HepG2 (cell line): ENCODE results near the gene RALB. TPM values are rescaled to one million over a fixed set of nuclear protein-coding genes. Genes with fewer than 3 reads are reported as not detected.
A peak's percentile ranks its signal among the peaks of the same experiment; 100 is the strongest.

Experiments
- CHCHD3 ChIP-seq: sonication (generic); formaldehyde crosslinking; IDR thresholded peaks from 2 replicates; pipeline ENCODE4 v1.8.0; 2022; ENCODE audit warnings: mild to moderate bottlenecking, missing genetic modification reagents, moderate library complexity
- ELF1 ChIP-seq: sonication (generic); formaldehyde crosslinking; IDR thresholded peaks from 2 replicates; pipeline ENCODE4 v1.4.0; 2020; ENCODE audit warnings: missing genetic modification reagents
- GABPB1 ChIP-seq: IDR thresholded peaks from 2 replicates; pipeline ENCODE4 v1.6.1; 2016; ENCODE audit warnings: mild to moderate bottlenecking, missing genetic modification reagents, moderate library complexity, missing compliant biosample characterization
- HDAC2 ChIP-seq: sonication (generic); formaldehyde crosslinking; IDR thresholded peaks from 2 replicates; pipeline ENCODE4 v1.4.0; 2020; ENCODE audit warnings: missing genetic modification reagents
- HOXD1 ChIP-seq: sonication (generic); formaldehyde crosslinking; IDR thresholded peaks from 2 replicates; pipeline ENCODE4 v1.5.0; 2020; ENCODE audit warnings: missing genetic modification reagents
- IRX3 ChIP-seq: sonication (generic); formaldehyde crosslinking; IDR thresholded peaks from 2 replicates; pipeline ENCODE4 v1.8.1; 2023; ENCODE audit warnings: mild to moderate bottlenecking, low read depth, missing genetic modification reagents, borderline replicate concordance
- KLF9 ChIP-seq: IDR thresholded peaks from 2 replicates; pipeline ENCODE4 v1.6.1; 2016; ENCODE audit warnings: low read depth
- LBX2 ChIP-seq: sonication (generic); formaldehyde crosslinking; IDR thresholded peaks from 2 replicates; pipeline ENCODE4 v1.5.0; 2020; ENCODE audit warnings: missing genetic modification reagents, mild to moderate bottlenecking, borderline replicate concordance
- MIXL1 ChIP-seq: IDR thresholded peaks from 2 replicates; pipeline ENCODE4 v1.6.1; 2016
- NR2F1 ChIP-seq, 2 experiments: fragments of 450-650 bp in 1 of 2; formaldehyde crosslinking in 1 of 2; IDR thresholded peaks; 2 replicates each; pipeline versions ENCODE4 v1.5.0 to v1.6.1; 2016 to 2020; ENCODE audit warnings: mild to moderate bottlenecking in 1 of 2, missing compliant biosample characterization in 1 of 2, missing genetic modification reagents in 1 of 2, moderate library complexity in 1 of 2
- NR2F6 ChIP-seq, 2 experiments: IDR thresholded peaks; 2 replicates each; pipeline ENCODE4 v1.6.1; 2016; ENCODE audit warnings: antibody characterized with exemption in 1 of 2, mild to moderate bottlenecking in 1 of 2
- PAWR ChIP-seq: sonication (generic); formaldehyde crosslinking; IDR thresholded peaks from 2 replicates; pipeline ENCODE4 v1.4.0; 2020; ENCODE audit warnings: missing genetic modification reagents, mild to moderate bottlenecking, borderline replicate concordance
- SMC3 ChIP-seq: IDR thresholded peaks from 2 replicates; pipeline ENCODE4 v1.6.1; 2011; ENCODE audit warnings: low read length, improper control_type of control experiment
- TAF15 ChIP-seq: fragments of 200-400 bp; formaldehyde crosslinking; IDR thresholded peaks from one replicate; pipeline ENCODE4 v1.6.1; 2018; ENCODE audit warnings: mild to moderate bottlenecking, low read depth, low read length; ENCODE audit not compliant: poor library complexity, severe bottlenecking
- TCF7 ChIP-seq: sonication (generic); IDR thresholded peaks from 2 replicates; pipeline ENCODE4 v1.6.1; 2016; ENCODE audit warnings: antibody characterized with exemption, low read depth
- ZBTB1 ChIP-seq: sonication (generic); formaldehyde crosslinking; IDR thresholded peaks from 2 replicates; pipeline ENCODE4 v1.4.0; 2020; ENCODE audit warnings: missing genetic modification reagents, borderline replicate concordance
- ZBTB7A ChIP-seq: sonication (generic); formaldehyde crosslinking; IDR thresholded peaks from 2 replicates; pipeline ENCODE4 v1.8.0; 2022; ENCODE audit warnings: mild to moderate bottlenecking, missing genetic modification reagents
- ZFP36L1 ChIP-seq: sonication (generic); formaldehyde crosslinking; IDR thresholded peaks from 2 replicates; pipeline ENCODE4 v1.8.0; 2022; ENCODE audit warnings: mild to moderate bottlenecking, missing genetic modification reagents, moderate library complexity
- ZHX1 ChIP-seq: sonication (generic); formaldehyde crosslinking; IDR thresholded peaks from 2 replicates; pipeline ENCODE4 v1.8.1; 2022; ENCODE audit warnings: low read depth, mild to moderate bottlenecking, missing genetic modification reagents
- ZMAT3 ChIP-seq: sonication (generic); formaldehyde crosslinking; conservative IDR thresholded peaks from 2 replicates; pipeline ENCODE4 v1.7.0; 2021; ENCODE audit warnings: missing genetic modification reagents
- ZNF282 ChIP-seq: fragments of 450-650 bp; IDR thresholded peaks from 2 replicates; pipeline ENCODE4 v1.6.1; 2018; ENCODE audit not compliant: partially characterized antibody
- ZNF333 ChIP-seq: sonication (generic); formaldehyde crosslinking; IDR thresholded peaks from 2 replicates; pipeline ENCODE4 v1.4.0; 2020; ENCODE audit warnings: mild to moderate bottlenecking, missing genetic modification reagents, borderline replicate concordance
- ZNF724P ChIP-seq: sonication (generic); formaldehyde crosslinking; IDR thresholded peaks from 2 replicates; pipeline ENCODE4 v1.8.0; 2022; ENCODE audit warnings: missing genetic modification reagents, borderline replicate concordance
- ZNF839 ChIP-seq: sonication (generic); formaldehyde crosslinking; IDR thresholded peaks from 2 replicates; pipeline ENCODE4 v1.4.0; 2020; ENCODE audit warnings: missing genetic modification reagents, mild to moderate bottlenecking, borderline replicate concordance
- polyA plus RNA-seq, 8 experiments: library from polyadenylated mRNA; depleted of rRNA in 3 of 8; stranded (reverse) in 7 of 8; unstranded in 1 of 8; fragments of >200 nt; fragmentation: Illumina TruSeq in 4 of 8; extraction: Trizol in 4 of 8; gene quantifications; 2 replicates each; pipeline versions ENCODE4 v1.2.1 to v1.2.3, GENCODE V29; 2011 to 2016; ENCODE audit warnings: low read depth in 4 of 8, missing spikeins in 1 of 8, mixed read lengths in 1 of 8; ENCODE audit not compliant: insufficient read depth in 1 of 8
- total RNA-seq, 5 experiments: library from RNA; depleted of rRNA; stranded (reverse); fragments of >200 nt; fragmentation: Illumina TruSeq; extraction: Trizol; gene quantifications; 2 replicates each; pipeline ENCODE4 v1.2.3, GENCODE V29; 2016; ENCODE audit warnings: low read depth in 1 of 5
- TF ChIP-seq, protein P1 (sequence below): sonication (generic); formaldehyde crosslinking; IDR thresholded peaks from 2 replicates; pipeline ENCODE4 v1.5.1; 2020; ENCODE audit warnings: missing genetic modification reagents, mild to moderate bottlenecking, borderline replicate concordance
- TF ChIP-seq, protein P2 (sequence below): IDR thresholded peaks from 2 replicates; pipeline ENCODE4 v1.6.1; 2016; ENCODE audit warnings: missing compliant biosample characterization, missing genetic modification reagents, borderline replicate concordance

The RALB gene
- total and polyA plus RNA-seq, 2 of the 13 experiments (the other 11 are each of a cell fraction or from before 2014, with no cell fraction given), result 37.8 to 43.2 TPM

DNA sequence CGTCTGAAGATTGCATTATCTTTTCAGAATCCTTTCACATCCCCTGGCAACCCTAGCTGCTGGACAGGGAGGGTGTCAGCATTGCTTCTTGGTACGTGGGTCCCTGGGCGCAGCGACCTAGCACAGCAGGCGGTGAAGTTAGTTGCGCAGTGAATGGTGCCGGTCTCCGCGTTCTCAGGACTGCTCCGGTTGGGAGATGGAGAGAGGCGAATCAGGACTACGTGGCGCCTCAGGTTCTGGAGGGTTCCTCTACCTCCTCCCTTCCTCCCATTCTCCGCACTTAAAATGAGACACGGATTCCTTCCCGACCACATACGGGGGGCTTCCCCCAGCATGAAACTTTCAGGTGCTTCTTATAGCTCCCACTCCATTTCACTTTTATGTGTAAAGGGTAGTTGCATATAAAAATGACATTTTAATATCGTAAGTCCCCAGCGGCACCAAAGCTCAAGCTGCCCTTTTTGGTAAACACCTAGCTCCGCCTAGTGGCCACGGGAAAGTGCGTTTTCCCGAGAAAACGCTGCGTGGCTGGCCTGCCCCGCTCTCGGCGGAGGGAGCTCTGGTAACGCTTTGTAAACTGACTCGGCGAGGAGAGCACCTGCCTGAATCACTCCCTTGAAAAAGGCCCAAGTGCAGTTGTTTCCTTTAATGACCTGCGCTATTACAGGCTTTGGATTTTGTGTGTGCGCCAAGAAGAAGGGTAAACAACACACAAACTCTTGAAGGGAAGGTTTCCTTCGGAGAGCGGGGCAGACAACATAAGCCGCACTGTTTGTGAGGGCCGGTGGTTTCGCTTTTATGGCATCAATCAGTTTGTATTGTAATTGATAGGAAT is 60.4 kb downstream of the RALB start (continued):
- no peak for TF ChIP-seq TCF7
- TF ChIP-seq MIXL1 (CRISPR knock-in tag), result peak; percentile 74
- TF ChIP-seq LBX2 (CRISPR knock-in tag), result no peak
- TF ChIP-seq ZNF282, result no peak
- no peak for TF ChIP-seq ZBTB7A (CRISPR knock-in tag)
- TF ChIP-seq HOXD1 (CRISPR knock-in tag), result no peak
- TF ChIP-seq NR2F1 (CRISPR knock-in tag; IDR thresholded peaks at IDR 0.05), result no peak
- no peak for TF ChIP-seq ELF1 (CRISPR knock-in tag)
- no peak for TF ChIP-seq PAWR
- peak; percentile 10; the same call in 1 of the 2 replicates for TF ChIP-seq ZNF839 (CRISPR knock-in tag)
- TF ChIP-seq IRX3 (CRISPR knock-in tag), result no peak
- TF ChIP-seq ZMAT3, result peak; percentile 87
- TF ChIP-seq CHCHD3 (CRISPR knock-in tag), result no peak
- no peak; the same call in 1 of the 2 replicates for TF ChIP-seq NR2F6 (IDR thresholded peaks at IDR 0.05)
- peak; percentile 31; the same call in 1 of the 2 replicates for TF ChIP-seq NR2F6 (CRISPR knock-in tag; IDR thresholded peaks at IDR 0.05)
- TF ChIP-seq TAF15, result no peak
- peak; percentile 57; the same call in 1 of the 2 replicates for TF ChIP-seq ZHX1 (CRISPR knock-in tag)
- TF ChIP-seq, protein P1, sequence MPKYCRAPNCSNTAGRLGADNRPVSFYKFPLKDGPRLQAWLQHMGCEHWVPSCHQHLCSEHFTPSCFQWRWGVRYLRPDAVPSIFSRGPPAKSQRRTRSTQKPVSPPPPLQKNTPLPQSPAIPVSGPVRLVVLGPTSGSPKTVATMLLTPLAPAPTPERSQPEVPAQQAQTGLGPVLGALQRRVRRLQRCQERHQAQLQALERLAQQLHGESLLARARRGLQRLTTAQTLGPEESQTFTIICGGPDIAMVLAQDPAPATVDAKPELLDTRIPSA (CRISPR knock-in tag), result no peak
- TF ChIP-seq, protein P2, sequence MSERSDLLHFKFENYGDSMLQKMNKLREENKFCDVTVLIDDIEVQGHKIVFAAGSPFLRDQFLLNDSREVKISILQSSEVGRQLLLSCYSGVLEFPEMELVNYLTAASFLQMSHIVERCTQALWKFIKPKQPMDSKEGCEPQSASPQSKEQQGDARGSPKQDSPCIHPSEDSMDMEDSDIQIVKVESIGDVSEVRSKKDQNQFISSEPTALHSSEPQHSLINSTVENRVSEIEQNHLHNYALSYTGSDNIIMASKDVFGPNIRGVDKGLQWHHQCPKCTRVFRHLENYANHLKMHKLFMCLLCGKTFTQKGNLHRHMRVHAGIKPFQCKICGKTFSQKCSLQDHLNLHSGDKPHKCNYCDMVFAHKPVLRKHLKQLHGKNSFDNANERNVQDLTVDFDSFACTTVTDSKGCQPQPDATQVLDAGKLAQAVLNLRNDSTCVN (CRISPR knock-in tag), result peak; percentile 13; the same call in 1 of the 2 replicates
- TF ChIP-seq ZBTB1 (CRISPR knock-in tag), result no peak
- no peak for TF ChIP-seq GABPB1 (CRISPR knock-in tag)
- TF ChIP-seq ZNF333 (CRISPR knock-in tag), result no peak
- no peak for TF ChIP-seq ZNF724P (CRISPR knock-in tag)
- TF ChIP-seq KLF9 (CRISPR knock-in tag), result no peak
- TF ChIP-seq SMC3, result peak; percentile 66
- TF ChIP-seq HDAC2 (CRISPR knock-in tag), result peak; percentile 42; the same call in 1 of the 2 replicates
- TF ChIP-seq ZFP36L1 (CRISPR knock-in tag), result peak; percentile 69; the same call in 1 of the 2 replicates
